HG02678 (cell line): ENCODE measurements around the gene VSTM4.
A peak's percentile ranks its signal among the peaks of the same experiment; 100 is the strongest.

ENCODE experiments used
- ATAC-seq: cut with Tn5 transposase; IDR thresholded peaks from one replicate; pipeline ENCODE4 v1.9.1; 2021; ENCODE audit warnings: mild to moderate bottlenecking, moderate library complexity; ENCODE audit not compliant: unreplicated experiment

Gene VSTM4

GRCh38 chr10:49075743-49076142 lies 39.6 kb downstream of the VSTM4 start:
- no peak for ATAC-seq

DNA sequence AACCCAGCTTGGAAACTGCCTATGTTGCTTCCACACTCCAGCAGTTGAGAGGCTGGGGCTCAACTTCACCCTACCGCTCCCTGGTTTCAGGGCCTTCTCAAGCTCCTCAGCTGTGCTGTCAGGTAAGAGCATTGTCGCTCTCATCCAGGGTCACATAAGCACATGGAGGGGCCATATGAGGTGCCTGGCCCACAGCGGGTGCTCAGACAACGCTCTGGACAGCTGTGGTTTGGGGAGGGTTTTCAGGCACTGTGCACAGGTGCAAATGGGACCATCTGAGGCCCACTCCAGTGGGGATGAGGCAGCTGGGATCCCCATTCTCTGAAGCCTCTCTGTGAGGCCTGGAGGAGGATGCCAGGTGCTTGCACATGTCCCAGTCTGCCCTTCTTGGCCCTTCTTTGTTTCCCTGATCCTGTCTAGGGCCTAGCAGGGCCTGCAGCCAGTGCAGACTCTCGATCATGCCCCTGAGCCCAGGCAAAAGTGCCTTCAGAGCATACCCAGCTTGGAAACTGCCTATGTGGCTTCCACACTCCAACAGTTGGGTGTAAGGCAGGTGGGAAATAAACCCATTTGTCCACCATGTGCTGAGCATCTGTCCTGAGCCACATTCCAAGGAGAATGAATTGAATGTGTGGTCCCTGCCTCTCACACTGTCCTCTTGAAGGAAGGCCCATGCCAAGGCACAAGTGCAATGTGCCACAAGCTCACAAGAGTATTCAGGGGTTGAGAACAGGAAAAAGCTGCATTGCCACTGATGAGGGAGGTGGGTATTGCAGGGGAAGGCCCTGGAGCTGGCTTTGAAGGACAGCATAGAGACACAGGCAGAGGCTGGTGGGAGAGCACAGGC lies 40.3 kb downstream of the VSTM4 start:
- ATAC-seq = no peak

DNA sequence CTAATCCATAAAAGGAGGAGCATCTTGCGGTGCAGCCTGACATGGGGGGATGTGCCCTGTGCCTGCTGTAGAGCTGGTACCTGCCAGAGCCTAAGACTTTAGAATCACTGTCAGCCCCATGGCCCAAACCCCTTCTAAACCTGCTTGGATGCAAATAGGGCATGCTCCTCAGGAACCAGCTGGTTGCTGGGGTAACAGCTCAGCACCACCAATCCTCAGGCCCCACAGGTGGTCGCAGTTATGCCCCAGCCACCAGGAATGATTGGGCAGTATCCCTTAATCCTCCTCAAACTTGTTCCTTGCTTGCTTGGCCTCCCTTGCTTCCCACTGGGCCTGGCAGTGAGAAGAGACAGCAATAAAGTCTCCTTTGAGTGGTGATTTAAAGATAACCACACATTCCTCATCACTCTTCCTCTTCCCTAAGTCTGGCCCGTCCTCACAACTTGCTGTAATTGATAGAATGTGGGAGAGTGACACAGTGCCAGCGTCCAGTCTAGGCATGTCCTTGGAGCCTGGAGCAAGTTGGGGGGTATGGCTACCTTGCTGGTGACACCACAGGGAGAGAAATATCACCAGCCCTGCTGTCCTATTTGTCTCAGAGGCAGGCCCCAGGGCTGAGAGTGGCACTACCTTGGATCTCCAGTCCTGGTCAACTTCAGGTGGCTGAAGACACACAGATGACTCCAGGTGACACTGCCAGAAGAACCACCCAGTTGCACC lies 43.0 kb downstream of the VSTM4 start:
- ATAC-seq = no peak

DNA sequence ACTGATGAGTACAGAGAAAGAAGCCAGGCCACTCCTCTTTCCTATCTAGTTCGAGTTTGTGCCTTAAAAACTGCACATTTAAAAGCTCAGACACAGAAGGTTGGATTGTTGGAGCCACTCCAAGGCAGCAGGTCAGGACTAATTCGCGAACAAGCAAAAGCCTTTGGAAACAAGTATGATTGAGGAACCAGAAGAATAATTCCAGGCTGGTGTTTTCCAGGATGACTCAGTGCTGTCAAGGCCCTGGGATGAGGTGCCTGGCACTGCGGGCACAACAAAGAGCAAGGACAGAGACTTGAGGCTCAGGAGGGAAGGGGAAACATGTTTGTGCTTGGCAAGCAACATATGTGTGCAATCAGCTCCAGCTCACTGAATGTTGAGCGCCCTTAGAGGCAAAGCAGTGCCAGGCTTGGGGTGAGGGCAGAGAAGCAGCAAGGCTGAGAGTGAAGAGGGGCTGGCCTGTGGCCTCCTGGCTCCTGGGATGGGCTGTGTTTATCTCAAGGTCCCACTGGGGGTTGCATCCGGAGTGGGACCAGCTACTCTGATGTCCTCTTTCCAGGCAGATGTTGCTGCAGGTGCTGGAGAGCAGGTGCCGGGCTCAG lies 44.1 kb downstream of the VSTM4 start:
- no peak for ATAC-seq

DNA sequence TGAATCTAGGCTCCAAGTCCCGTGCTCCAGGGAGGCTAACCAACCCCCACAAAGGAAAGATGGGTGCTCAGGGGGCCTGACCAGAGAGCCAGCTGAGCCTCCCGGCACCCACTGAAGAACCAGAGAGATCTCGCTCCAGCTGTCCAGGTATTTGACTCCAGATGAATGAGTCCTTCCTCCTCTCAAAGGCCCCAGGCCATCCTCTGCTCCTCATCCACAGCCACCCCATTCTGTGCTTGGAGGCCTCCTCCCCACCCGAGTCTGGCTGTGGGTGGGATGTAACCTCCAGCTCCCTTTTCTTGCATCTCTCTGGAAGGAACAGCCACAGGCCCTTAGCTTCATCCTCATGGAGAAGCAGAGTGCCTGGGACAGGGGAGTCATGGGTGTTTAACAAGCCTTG lies 44.6 kb downstream of the VSTM4 start:
- ATAC-seq = no peak

- ATAC-seq = no peak
Observed at GRCh38 chr10:49068672-49069217, 46.6 kb downstream of the VSTM4 start.

DNA sequence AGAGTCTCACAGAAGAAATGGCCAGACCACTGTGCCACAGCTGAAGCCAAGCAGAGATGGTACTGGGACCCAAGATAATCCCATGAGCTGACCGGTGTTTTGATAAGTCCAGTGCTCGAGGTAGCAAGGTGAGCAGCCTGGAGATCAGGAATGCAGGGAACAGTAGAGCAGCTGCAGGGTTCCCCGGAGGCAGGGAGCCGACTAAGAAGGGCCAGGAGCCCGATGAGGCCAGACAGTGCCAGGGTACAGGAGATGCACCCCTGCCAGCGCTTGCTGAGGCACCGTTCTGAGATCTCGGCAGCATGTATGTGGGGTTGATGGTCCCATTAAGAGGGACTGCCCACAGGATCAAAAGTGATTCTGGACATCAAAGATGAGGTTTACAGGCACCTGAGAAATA lies 47.1 kb downstream of the VSTM4 start:
- ATAC-seq = no peak

GRCh38 chr10:49066944-49067730 lies 48.2 kb downstream of the VSTM4 start:
- ATAC-seq = no peak

DNA sequence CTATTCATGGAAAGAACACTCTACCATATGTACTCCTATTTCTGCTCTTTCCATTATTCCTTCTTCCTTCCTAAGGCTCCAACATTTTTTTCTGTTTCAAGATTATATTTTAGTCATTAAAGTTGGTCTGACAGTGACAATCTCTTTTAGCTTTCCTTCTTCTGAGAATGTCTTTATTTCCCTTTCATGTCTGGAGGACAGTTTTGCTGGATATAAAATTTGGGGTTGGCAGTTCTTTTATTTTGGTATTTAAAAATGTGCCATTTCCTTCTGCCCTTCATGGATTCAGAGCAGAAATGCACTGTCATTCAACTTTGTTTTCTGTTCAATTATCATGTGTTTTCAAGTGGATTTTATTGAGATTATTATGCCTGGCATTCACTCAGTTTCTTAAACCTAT lies 53.1 kb downstream of the VSTM4 start:
- no peak for ATAC-seq

DNA sequence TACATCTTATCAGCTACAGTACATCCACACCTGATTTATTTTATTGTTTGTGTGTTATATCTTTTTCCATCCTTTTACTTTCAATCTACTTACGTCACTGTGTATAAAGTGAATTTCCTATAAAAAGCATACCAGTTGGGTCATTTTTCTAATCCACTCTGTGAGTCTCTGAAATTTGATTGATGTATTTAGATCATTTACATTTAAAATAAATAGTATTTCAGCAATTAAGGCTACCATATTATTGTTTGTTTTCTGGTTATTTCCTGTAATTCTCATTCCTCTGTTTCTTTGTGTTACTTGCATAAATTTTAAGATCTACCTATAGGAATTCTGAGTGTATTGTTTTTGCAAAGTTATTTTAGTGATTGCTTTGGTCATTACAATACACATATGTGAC lies 53.7 kb downstream of the VSTM4 start:
- ATAC-seq = no peak

GRCh38 chr10:49058463-49059255 lies 56.7 kb downstream of the VSTM4 start:
- ATAC-seq = no peak

DNA sequence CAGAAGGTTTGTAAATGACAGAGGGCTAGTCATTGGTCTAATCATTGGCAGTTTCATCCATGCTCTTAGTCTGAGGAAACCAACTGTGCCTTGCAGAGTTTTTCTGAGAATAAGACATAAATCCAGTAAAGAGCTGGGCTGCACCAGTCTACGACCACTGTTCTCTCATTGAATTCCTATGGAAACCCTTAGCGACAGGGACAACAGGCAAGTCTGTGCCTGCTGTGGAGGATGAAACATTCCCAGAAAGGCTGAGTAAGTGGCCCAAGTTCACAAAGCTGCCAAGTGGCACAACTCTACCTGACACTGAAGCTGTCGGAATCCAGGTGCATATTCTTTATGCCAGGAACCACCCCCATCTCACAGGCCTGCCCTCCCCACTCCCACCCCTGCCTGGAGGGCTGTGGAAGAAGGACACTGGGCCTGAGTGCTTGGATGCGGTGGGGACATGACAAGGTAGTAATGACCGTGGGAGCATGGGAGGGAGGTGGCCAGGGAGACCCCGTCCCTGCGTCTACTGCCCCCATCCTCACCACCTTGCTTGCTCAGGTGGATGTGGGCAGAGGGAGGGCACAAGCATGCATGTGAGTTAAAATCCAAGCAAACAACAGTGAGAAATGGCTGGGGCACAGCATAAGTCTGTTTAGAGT lies 58.0 kb downstream of the VSTM4 start:
- no peak for ATAC-seq

DNA sequence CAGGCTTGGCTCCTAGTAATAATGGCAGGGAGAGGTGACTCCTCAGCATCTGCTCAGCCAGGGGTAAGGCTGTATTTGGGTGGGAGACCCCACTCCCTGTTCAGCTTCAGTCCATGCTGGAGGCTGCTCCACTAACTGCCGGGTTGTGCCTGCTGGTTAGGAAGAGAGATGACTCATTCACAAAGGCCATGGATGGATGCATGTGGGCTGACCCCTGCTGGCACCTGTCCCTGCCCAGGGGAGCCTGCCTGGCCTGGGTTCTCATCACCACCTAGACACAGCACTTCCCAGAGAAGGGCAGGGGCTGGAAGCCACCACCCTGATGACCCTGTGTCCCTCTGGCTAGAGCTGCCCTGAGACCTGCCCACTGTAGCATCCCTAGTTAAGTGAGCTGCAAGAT lies 59.0 kb downstream of the VSTM4 start:
- ATAC-seq = no peak

DNA sequence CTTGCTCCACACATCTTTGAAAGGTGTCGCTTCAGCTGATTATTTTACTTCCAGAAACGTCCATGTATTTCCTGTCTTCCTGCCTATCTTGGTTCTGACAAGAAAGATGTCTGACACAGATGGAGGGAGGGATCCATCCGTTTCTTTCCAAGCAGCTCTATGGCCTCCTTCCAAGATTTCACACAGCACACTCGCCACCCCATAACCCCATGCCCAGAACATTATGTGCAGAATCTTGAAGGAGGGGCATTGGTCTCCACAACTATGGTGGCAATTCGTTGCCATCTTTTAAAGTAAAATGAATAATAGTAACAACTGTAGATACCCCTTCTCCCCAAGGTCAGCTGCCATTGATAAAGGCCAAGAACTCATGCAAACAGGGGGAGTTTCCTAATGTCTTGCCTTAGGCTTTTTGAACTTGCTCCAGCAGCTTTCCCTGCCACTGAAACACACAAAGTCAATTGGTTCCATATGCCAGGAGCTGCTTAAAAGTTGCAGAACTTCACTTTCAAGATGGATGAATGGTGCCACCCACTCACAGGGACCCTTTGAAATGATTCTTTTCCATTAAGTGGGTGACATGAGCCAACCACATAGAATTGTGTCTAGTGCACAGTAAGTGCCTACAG lies 60.0 kb downstream of the VSTM4 start:
- ATAC-seq = no peak

- ATAC-seq = no peak
Observed at GRCh38 chr10:49054753-49055152, 60.6 kb downstream of the VSTM4 start.

DNA sequence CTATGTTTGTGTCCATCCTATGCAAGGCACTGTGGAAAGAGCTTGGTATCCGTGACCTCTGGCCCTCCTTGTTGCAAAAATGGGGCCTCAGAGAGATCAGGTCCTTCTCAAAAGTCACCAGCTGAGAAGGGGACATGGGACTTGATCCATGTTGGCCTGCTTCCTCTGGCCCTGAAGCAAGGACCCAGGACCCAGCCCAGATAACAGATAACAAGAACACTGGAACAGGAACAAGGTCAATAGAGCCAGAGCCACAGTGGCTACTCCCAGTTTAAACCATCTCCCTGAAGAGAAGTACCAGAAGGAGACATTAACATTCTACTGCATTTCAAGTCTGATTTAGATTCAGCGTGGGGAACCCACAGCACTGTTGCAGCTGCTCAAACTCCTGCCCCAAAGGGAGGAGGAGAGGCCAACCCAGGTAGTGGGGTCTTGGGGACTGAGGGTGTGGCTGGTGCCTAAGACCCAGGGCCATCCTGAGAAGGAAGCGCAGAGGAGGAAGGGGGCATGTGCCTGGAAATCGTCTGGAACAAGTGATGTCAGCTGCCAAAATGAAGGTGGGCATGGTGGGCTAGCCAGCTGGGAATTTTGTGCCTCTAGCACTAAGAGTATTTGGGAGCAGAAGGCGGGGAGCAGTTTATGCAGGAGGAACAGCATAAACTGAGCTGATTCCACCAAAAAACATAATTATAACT lies 61.2 kb downstream of the VSTM4 start:
- ATAC-seq = no peak

DNA sequence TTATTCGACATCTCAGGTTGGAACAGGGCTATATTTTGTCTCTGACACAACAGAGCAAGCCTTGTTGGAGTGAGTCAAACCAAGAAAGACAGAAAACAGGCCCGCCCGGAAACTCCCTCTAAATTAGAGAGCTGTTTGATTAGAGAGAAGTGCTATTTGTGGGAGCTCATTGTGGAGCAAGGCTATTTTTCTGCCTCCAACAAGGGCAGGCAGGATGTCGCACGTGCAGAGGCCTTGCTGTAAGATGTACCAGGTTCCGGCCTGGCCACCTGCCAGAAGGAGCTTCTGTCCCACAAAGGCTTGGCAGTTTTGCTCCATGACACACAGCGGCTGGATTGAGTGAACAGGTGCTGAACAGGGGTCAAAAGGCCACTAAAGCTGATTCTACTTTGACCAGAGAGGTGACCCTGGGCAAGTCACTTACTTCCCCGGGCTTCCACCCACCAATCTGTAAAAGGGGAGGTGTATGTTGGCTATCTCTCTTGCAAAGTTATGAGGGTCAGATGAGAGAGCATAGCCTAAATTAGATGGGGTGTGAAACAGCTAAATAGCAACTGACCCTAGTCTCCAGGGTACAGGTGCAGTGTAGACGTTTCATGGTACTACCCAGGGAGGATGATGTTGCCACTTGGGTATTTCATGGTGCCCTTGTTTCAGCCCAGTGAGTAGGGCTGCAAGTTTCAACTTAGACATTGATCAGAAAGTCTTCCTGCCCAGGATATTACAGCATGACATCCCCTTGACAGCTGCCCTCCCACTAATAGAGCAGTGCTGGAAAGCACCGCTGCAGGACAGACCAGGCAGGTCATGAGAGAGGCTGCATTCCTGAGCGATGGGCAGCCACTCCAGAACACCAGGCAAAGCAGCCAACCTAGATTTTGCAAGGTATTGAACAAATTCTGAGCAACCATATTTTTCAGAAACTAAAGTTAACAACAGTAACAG lies 62.0 kb downstream of the VSTM4 start:
- ATAC-seq = peak; percentile 48
